Measurements from ENCODE around the gene CATSPER1. TPM values are rescaled to one million over a fixed set of nuclear protein-coding genes. Genes with fewer than 3 reads are reported as not detected.
A peak's percentile ranks its signal among the peaks of the same experiment; 100 is the strongest.

The CATSPER1 gene
- total RNA-seq, 4 donors from 2014 or later = not detected

DNA sequence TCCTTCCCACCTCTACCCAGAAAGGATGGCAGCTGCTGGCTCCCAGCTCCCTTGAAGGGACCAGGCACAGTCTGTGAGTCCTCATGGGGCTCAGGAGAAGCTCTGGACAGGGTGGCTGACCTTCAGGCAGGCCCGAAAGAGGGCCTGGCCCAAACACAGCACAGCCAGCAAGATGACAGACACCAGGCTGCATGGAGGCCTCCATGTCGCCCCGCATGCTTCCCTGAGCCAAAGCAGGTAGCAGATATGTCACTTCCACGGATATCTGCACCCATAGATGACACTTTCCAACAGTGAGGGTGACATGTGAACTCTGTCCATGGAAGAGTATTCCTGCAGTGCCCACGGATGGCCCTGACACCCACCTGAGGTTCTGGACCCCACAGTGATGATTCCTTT, 42.7 kb downstream of the CATSPER1 start:
- H3K9me3 ChIP-seq = no peaks in the 10 kb centered on the region
- peaks cover 0 to 8% (median 0%) of the 10 kb centered on the region in 3 donors for H3K36me3 ChIP-seq
- no peak for DNase-seq
- TF ChIP-seq CTCF (IDR thresholded peaks at IDR 0.05) = no peak
- no peak for TF ChIP-seq POLR2A (IDR thresholded peaks at IDR 0.05)
- H3K27me3 ChIP-seq = no peaks in the 10 kb centered on the region
- H3K27ac ChIP-seq = peak overlapping the region in 1 of 4 donors; percentile 35
- no peaks in the 10 kb centered on the region for H3K4me1 ChIP-seq
- H3K4me3 ChIP-seq = no peak overlapping the region

GRCh38 chr11:65982824-65983588, 43.3 kb downstream of the CATSPER1 start:
- Histone ChIP-seq H3K4me1 (no peaks in the 10 kb centered on the region), H3K9me3 (no peaks in the 10 kb centered on the region), H3K27ac (peak overlapping the region in 1 of 4 donors; percentile 35), H3K36me3 (peaks cover 0 to 14% (median 0%) of the 10 kb centered on the region in 3 donors), H3K27me3 (no peaks in the 10 kb centered on the region), H3K4me3 (no peak overlapping the region)
- TF ChIP-seq POLR2A (IDR thresholded peaks at IDR 0.05) = no peak
- TF ChIP-seq CTCF (IDR thresholded peaks at IDR 0.05) = no peak
- no peak for DNase-seq

DNA sequence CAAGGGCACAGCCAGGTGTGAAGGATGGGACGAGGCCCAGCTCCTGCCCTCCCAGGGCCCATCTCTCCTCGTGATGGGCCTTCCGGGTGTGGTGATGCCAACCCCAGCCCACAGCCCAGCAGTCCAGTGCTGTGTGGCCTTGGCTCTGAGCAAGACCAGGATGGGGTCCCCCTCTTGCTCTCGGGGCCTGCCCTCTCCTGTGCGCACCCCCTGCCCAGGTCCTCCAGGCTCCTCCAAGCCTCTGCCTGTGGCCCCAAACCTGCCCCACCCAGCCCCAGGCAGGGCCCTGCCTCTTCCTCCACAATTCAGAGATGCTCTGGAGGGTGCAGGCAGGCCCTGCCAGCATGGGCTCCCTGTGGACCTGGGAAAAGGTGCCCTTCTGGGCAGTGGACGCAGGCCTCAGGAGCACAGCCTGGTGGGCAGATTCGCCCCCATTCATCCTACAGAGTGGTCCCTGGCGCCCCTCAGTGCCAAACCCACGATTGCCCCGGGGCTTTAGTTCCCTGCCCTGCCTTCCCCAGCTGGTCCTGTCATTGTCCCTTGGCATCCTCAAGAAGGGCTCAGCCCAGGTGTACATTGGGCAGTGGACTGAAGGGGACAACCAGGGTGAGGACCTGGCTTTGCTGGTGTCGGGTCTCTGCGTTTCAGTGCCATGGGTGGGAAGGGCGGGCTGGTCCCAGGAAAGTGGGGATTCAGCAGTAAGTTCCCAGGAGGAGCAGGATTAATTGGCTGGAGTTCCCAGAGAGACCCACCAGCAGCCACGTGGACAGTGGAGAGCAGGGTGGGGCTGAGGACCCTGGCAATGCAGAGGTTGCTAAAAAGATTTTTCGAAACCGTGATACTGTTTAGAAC, 44.1 kb downstream of the CATSPER1 start:
- no peaks in the 10 kb centered on the region for H3K27me3 ChIP-seq
- no peaks in the 10 kb centered on the region for H3K4me1 ChIP-seq
- H3K9me3 ChIP-seq = no peaks in the 10 kb centered on the region
- no peak for DNase-seq
- no peak for TF ChIP-seq CTCF (IDR thresholded peaks at IDR 0.05)
- TF ChIP-seq POLR2A (IDR thresholded peaks at IDR 0.05) = no peak
- H3K36me3 ChIP-seq = peaks cover 0 to 22% (median 0%) of the 10 kb centered on the region in 3 donors
- no peak overlapping the region for H3K4me3 ChIP-seq
- H3K27ac ChIP-seq = peak overlapping the region in 1 of 4 donors; percentile 19

GRCh38 chr11:65981101-65981740, 45.1 kb downstream of the CATSPER1 start:
- Histone ChIP-seq H3K36me3 (peaks cover 0 to 32% (median 0%) of the 10 kb centered on the region in 3 donors), H3K27ac (no peak overlapping the region), H3K4me1 (no peaks in the 10 kb centered on the region), H3K9me3 (no peaks in the 10 kb centered on the region), H3K27me3 (no peaks in the 10 kb centered on the region), H3K4me3 (no peak overlapping the region)
- TF ChIP-seq CTCF (IDR thresholded peaks at IDR 0.05) = no peak
- no peak for TF ChIP-seq POLR2A (IDR thresholded peaks at IDR 0.05)
- DNase-seq = no peak

GRCh38 chr11:65979261-65979759, 47.0 kb downstream of the CATSPER1 start:
- Histone ChIP-seq H3K4me1 (no peaks in the 10 kb centered on the region), H3K9me3 (no peaks in the 10 kb centered on the region), H3K36me3 (peaks cover 0 to 35% (median 0%) of the 10 kb centered on the region in 3 donors), H3K4me3 (no peak overlapping the region), H3K27me3 (no peaks in the 10 kb centered on the region), H3K27ac (no peak overlapping the region)
- TF ChIP-seq CTCF (IDR thresholded peaks at IDR 0.05) (no peak), POLR2A (IDR thresholded peaks at IDR 0.05) (no peak)
- DNase-seq = no peak
